HL-60 (cell line): Measurements from ENCODE around the gene IRF5.

ENCODE experiments used
- DNase-seq, 2 experiments: peaks; one replicate each; pipeline ENCODE4 v3.0.0-alpha.2; 2010 to 2020; ENCODE audit warnings: low read depth in 1 of 2, low spot score in 1 of 2
- H3K27ac ChIP-seq: fragments of 250-450 bp; sonication (Bioruptor Pico); replicated peaks from 2 replicates; pipeline ENCODE4 v1.5.1; 2020; ENCODE audit warnings: mild to moderate bottlenecking, moderate library complexity
- H3K27me3 ChIP-seq: fragments of 250-450 bp; sonication (Bioruptor Pico); 2 replicates; pipeline ENCODE4 v1.5.1; 2021; ENCODE audit warnings: mild to moderate bottlenecking, moderate library complexity; ENCODE audit not compliant: insufficient read depth, poor library complexity, severe bottlenecking
- H3K4me3 ChIP-seq: replicated peaks from 2 replicates; pipeline ENCODE4 v1.5.1; 2011; ENCODE audit warnings: mild to moderate bottlenecking, control low read depth, low read length; ENCODE audit not compliant: insufficient read depth
- GABPA ChIP-seq: IDR thresholded peaks from 2 replicates; pipeline ENCODE4 v1.6.1; 2012; ENCODE audit warnings: low read depth
- POLR2AphosphoS5 ChIP-seq: IDR thresholded peaks from 2 replicates; pipeline ENCODE4 v1.6.1; 2012; ENCODE audit warnings: low read depth
- SPI1 ChIP-seq: IDR thresholded peaks from 2 replicates; pipeline ENCODE4 v1.6.1; 2012; ENCODE audit warnings: low read depth, mild to moderate bottlenecking, borderline replicate concordance
- TF ChIP-seq, protein P1 (sequence below): IDR thresholded peaks from 2 replicates; pipeline ENCODE4 v1.6.1; 2012; ENCODE audit warnings: low read depth; ENCODE audit not compliant: insufficient replicate concordance
- TF ChIP-seq, protein P2 (sequence below): IDR thresholded peaks from one replicate; pipeline ENCODE4 v1.5.1; 2011; ENCODE audit warnings: low read length, control low read depth, inconsistent platforms; ENCODE audit not compliant: insufficient read depth

IRF5 gene

GRCh38 chr7:128915271-128915819 is 22.4 kb upstream of the IRF5 start:
- no peak overlapping the region for H3K27ac ChIP-seq
- no peak for TF ChIP-seq SPI1
- TF ChIP-seq, protein P1, sequence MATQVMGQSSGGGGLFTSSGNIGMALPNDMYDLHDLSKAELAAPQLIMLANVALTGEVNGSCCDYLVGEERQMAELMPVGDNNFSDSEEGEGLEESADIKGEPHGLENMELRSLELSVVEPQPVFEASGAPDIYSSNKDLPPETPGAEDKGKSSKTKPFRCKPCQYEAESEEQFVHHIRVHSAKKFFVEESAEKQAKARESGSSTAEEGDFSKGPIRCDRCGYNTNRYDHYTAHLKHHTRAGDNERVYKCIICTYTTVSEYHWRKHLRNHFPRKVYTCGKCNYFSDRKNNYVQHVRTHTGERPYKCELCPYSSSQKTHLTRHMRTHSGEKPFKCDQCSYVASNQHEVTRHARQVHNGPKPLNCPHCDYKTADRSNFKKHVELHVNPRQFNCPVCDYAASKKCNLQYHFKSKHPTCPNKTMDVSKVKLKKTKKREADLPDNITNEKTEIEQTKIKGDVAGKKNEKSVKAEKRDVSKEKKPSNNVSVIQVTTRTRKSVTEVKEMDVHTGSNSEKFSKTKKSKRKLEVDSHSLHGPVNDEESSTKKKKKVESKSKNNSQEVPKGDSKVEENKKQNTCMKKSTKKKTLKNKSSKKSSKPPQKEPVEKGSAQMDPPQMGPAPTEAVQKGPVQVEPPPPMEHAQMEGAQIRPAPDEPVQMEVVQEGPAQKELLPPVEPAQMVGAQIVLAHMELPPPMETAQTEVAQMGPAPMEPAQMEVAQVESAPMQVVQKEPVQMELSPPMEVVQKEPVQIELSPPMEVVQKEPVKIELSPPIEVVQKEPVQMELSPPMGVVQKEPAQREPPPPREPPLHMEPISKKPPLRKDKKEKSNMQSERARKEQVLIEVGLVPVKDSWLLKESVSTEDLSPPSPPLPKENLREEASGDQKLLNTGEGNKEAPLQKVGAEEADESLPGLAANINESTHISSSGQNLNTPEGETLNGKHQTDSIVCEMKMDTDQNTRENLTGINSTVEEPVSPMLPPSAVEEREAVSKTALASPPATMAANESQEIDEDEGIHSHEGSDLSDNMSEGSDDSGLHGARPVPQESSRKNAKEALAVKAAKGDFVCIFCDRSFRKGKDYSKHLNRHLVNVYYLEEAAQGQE: no peak
- no peak for TF ChIP-seq GABPA
- TF ChIP-seq, protein P2, sequence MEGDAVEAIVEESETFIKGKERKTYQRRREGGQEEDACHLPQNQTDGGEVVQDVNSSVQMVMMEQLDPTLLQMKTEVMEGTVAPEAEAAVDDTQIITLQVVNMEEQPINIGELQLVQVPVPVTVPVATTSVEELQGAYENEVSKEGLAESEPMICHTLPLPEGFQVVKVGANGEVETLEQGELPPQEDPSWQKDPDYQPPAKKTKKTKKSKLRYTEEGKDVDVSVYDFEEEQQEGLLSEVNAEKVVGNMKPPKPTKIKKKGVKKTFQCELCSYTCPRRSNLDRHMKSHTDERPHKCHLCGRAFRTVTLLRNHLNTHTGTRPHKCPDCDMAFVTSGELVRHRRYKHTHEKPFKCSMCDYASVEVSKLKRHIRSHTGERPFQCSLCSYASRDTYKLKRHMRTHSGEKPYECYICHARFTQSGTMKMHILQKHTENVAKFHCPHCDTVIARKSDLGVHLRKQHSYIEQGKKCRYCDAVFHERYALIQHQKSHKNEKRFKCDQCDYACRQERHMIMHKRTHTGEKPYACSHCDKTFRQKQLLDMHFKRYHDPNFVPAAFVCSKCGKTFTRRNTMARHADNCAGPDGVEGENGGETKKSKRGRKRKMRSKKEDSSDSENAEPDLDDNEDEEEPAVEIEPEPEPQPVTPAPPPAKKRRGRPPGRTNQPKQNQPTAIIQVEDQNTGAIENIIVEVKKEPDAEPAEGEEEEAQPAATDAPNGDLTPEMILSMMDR: no peak
- TF ChIP-seq POLR2AphosphoS5: no peak
- DNase-seq: no peak
- H3K4me3 ChIP-seq: no peak overlapping the region
- H3K27me3 ChIP-seq: peaks cover 21% of the 10 kb centered on the region

- H3K27ac ChIP-seq: no peak overlapping the region
- H3K27me3 ChIP-seq: peaks cover 26% of the 10 kb centered on the region
- no peak overlapping the region for H3K4me3 ChIP-seq
- no peak for DNase-seq
- TF ChIP-seq, protein P1: no peak
- TF ChIP-seq GABPA: no peak
- TF ChIP-seq, protein P2: no peak
- TF ChIP-seq SPI1: no peak
- TF ChIP-seq POLR2AphosphoS5: no peak
These were observed 21.7 kb upstream of the IRF5 start for GRCh38 chr7:128915841-128916642.

GRCh38 chr7:128916643-128916915 is 21.1 kb upstream of the IRF5 start:
- no peak for TF ChIP-seq POLR2AphosphoS5
- Histone ChIP-seq H3K4me3 (no peak overlapping the region), H3K27me3 (peaks cover 28% of the 10 kb centered on the region), H3K27ac (no peak overlapping the region)
- DNase-seq: no peak

GRCh38 chr7:128917122-128917521 is 20.6 kb upstream of the IRF5 start:
- H3K27ac ChIP-seq: no peak overlapping the region
- H3K4me3 ChIP-seq: no peak overlapping the region
- DNase-seq: no peak
- peaks cover 28% of the 10 kb centered on the region for H3K27me3 ChIP-seq
- no peak for TF ChIP-seq GABPA
- TF ChIP-seq SPI1: no peak
- TF ChIP-seq POLR2AphosphoS5: no peak
- TF ChIP-seq, protein P1: no peak
